HepG2 (cell line): ENCODE measurements around the gene NYAP1. TPM values are rescaled to one million over a fixed set of nuclear protein-coding genes. Genes with fewer than 3 reads are reported as not detected.

ENCODE experiments used
- AHDC1 ChIP-seq: sonication (generic); formaldehyde crosslinking; IDR thresholded peaks from 2 replicates; pipeline ENCODE4 v1.5.1; 2020; ENCODE audit warnings: mild to moderate bottlenecking, missing genetic modification reagents, borderline replicate concordance
- ATRX ChIP-seq: sonication (generic); formaldehyde crosslinking; IDR thresholded peaks from 2 replicates; pipeline ENCODE4 v1.4.0; 2020; ENCODE audit warnings: missing genetic modification reagents, borderline replicate concordance
- HIC2 ChIP-seq: sonication (generic); formaldehyde crosslinking; IDR thresholded peaks from 2 replicates; pipeline ENCODE4 v1.9.0; 2022; ENCODE audit warnings: low read depth, missing genetic modification reagents
- IKZF1 ChIP-seq: fragments of 450-650 bp; IDR thresholded peaks from 2 replicates; pipeline ENCODE4 v1.7.1; 2016
- KMT2B ChIP-seq: IDR thresholded peaks from 2 replicates; pipeline ENCODE4 v1.6.1; 2016; ENCODE audit warnings: missing genetic modification reagents, missing compliant biosample characterization
- MED1 ChIP-seq: sonication (generic); formaldehyde crosslinking; IDR thresholded peaks from 2 replicates; pipeline ENCODE4 v1.4.0; 2020; ENCODE audit warnings: missing genetic modification reagents
- RORA ChIP-seq: sonication (generic); formaldehyde crosslinking; IDR thresholded peaks from 2 replicates; pipeline ENCODE4 v1.5.0; 2020; ENCODE audit warnings: mild to moderate bottlenecking, missing genetic modification reagents, moderate library complexity
- SKIL ChIP-seq: sonication (generic); formaldehyde crosslinking; IDR thresholded peaks from 2 replicates; pipeline ENCODE4 v1.8.0; 2022; ENCODE audit warnings: missing genetic modification reagents, mild to moderate bottlenecking, moderate library complexity, borderline replicate concordance
- TFDP2 ChIP-seq: sonication (generic); formaldehyde crosslinking; IDR thresholded peaks from 2 replicates; pipeline ENCODE4 v1.4.0; 2020; ENCODE audit warnings: missing genetic modification reagents
- TFE3 ChIP-seq: IDR thresholded peaks from 2 replicates; pipeline ENCODE4 v1.6.1; 2016
- ZNF253 ChIP-seq: sonication (generic); formaldehyde crosslinking; IDR thresholded peaks from 2 replicates; pipeline ENCODE4 v1.8.0; 2022; ENCODE audit warnings: mild to moderate bottlenecking, missing genetic modification reagents, borderline replicate concordance
- ZNF550 ChIP-seq: sonication (generic); formaldehyde crosslinking; IDR thresholded peaks from 2 replicates; pipeline ENCODE4 v1.4.0; 2020; ENCODE audit warnings: mild to moderate bottlenecking, missing genetic modification reagents, borderline replicate concordance
- ZNF652 ChIP-seq: IDR thresholded peaks from 2 replicates; pipeline ENCODE4 v1.6.1; 2016; ENCODE audit warnings: low read depth, borderline replicate concordance
- ZNF781 ChIP-seq: sonication (generic); formaldehyde crosslinking; IDR thresholded peaks from 2 replicates; pipeline ENCODE4 v1.5.1; 2020; ENCODE audit warnings: borderline replicate concordance, mild to moderate bottlenecking, missing genetic modification reagents; ENCODE audit errors: not compliant biosample characterization
- ZNF879 ChIP-seq: sonication (generic); formaldehyde crosslinking; IDR thresholded peaks from 2 replicates; pipeline ENCODE4 v1.8.1; 2023; ENCODE audit warnings: missing genetic modification reagents
- polyA plus RNA-seq, 8 experiments: library from polyadenylated mRNA; depleted of rRNA in 3 of 8; stranded (reverse) in 7 of 8; unstranded in 1 of 8; fragments of >200 nt; fragmentation: Illumina TruSeq in 4 of 8; extraction: Trizol in 4 of 8; gene quantifications; 2 replicates each; pipeline versions ENCODE4 v1.2.1 to v1.2.3, GENCODE V29; 2011 to 2016; ENCODE audit warnings: low read depth in 4 of 8, missing spikeins in 1 of 8, mixed read lengths in 1 of 8; ENCODE audit not compliant: insufficient read depth in 1 of 8
- total RNA-seq, 5 experiments: library from RNA; depleted of rRNA; stranded (reverse); fragments of >200 nt; fragmentation: Illumina TruSeq; extraction: Trizol; gene quantifications; 2 replicates each; pipeline ENCODE4 v1.2.3, GENCODE V29; 2016; ENCODE audit warnings: low read depth in 1 of 5

Gene NYAP1
- total and polyA plus RNA-seq, 2 of the 13 experiments (the other 11 are each of a cell fraction or from before 2014, with no cell fraction given), result 0.15 to 0.46 TPM

GRCh38 chr7:100478958-100479660 lies 4.6 kb upstream of the NYAP1 start, which contains the start of gene TSC22D4 (continued):
- TF ChIP-seq AHDC1 (CRISPR knock-in tag) (no peak), RORA (CRISPR knock-in tag) (no peak), HIC2 (CRISPR knock-in tag) (no peak), TFE3 (CRISPR knock-in tag) (no peak), IKZF1 (no peak), TFDP2 (CRISPR knock-in tag) (no peak), ZNF550 (CRISPR knock-in tag) (no peak), ATRX (no peak), ZNF879 (CRISPR knock-in tag) (no peak), ZNF652 (CRISPR knock-in tag) (peak; percentile 97), MED1 (CRISPR knock-in tag) (no peak; the same call in 1 of the 2 replicates), ZNF781 (CRISPR knock-in tag) (no peak), ZNF253 (CRISPR knock-in tag) (no peak), SKIL (no peak), KMT2B (CRISPR knock-in tag) (no peak)
